Measurements from ENCODE around the gene IFT122. TPM values are rescaled to one million over a fixed set of nuclear protein-coding genes. Genes with fewer than 3 reads are reported as not detected.

Gene IFT122
- total RNA-seq, 3 donors from 2014 or later, result 43.2 to 60.6 (median 45.8) TPM

- TF ChIP-seq CTCF (IDR thresholded peaks at IDR 0.05), result no peak
- TF ChIP-seq POLR2AphosphoS5 (IDR thresholded peaks at IDR 0.05), result no peak
- TF ChIP-seq POLR2A (IDR thresholded peaks at IDR 0.05), result no peak
Observed at GRCh38 chr3:129463716-129464115, 23.7 kb downstream of the IFT122 start.

GRCh38 chr3:129467932-129468331 lies 27.9 kb downstream of the IFT122 start:
- no peak for DNase-seq (ENCODE audit: low spot score in 2 of 2)
- intact Hi-C loops (cut with DNase I; ENCODE audit: low total_unique reads), result no loop called here

More at GRCh38 chr3:129463716-129464115, 23.7 kb downstream of the IFT122 start:
- Histone ChIP-seq H3K27ac (no peak overlapping the region), H3K36me3 (no peaks in the 10 kb centered on the region), H3K4me3 (no peak overlapping the region), H3K27me3 (no peaks in the 10 kb centered on the region), H3K4me1 (no peaks in the 10 kb centered on the region), H3K9me3 (no peaks in the 10 kb centered on the region)
- intact Hi-C loops (cut with DNase I; ENCODE audit: low total_unique reads), result no loop called here
- DNase-seq (ENCODE audit: low spot score in 2 of 2), result no peak

GRCh38 chr3:129469026-129469425 lies 29.0 kb downstream of the IFT122 start:
- TF ChIP-seq POLR2AphosphoS5 (IDR thresholded peaks at IDR 0.05), result no peak
- TF ChIP-seq POLR2A (IDR thresholded peaks at IDR 0.05), result no peak
- TF ChIP-seq CTCF (IDR thresholded peaks at IDR 0.05), result no peak
- H3K27ac ChIP-seq, result no peak overlapping the region
- no peaks in the 10 kb centered on the region for H3K9me3 ChIP-seq
- H3K4me3 ChIP-seq, result no peak overlapping the region
- H3K27me3 ChIP-seq, result no peaks in the 10 kb centered on the region
- no peaks in the 10 kb centered on the region for H3K36me3 ChIP-seq
- H3K4me1 ChIP-seq, result no peaks in the 10 kb centered on the region
- intact Hi-C loops (cut with DNase I; ENCODE audit: low total_unique reads), result no loop called here
- DNase-seq (ENCODE audit: low spot score in 2 of 2), result no peak

More at GRCh38 chr3:129467932-129468331, 27.9 kb downstream of the IFT122 start:
- Histone ChIP-seq H3K27ac (no peak overlapping the region), H3K4me1 (no peaks in the 10 kb centered on the region), H3K36me3 (no peaks in the 10 kb centered on the region), H3K9me3 (no peaks in the 10 kb centered on the region), H3K4me3 (no peak overlapping the region), H3K27me3 (no peaks in the 10 kb centered on the region)
- TF ChIP-seq CTCF (IDR thresholded peaks at IDR 0.05), result no peak

- Histone ChIP-seq H3K36me3 (no peaks in the 10 kb centered on the region), H3K4me1 (no peaks in the 10 kb centered on the region), H3K9me3 (no peaks in the 10 kb centered on the region), H3K27ac (no peak overlapping the region), H3K27me3 (no peaks in the 10 kb centered on the region), H3K4me3 (no peak overlapping the region)
- TF ChIP-seq POLR2AphosphoS5 (IDR thresholded peaks at IDR 0.05) (no peak), POLR2A (IDR thresholded peaks at IDR 0.05) (no peak), CTCF (IDR thresholded peaks at IDR 0.05) (no peak)
- intact Hi-C loops (cut with DNase I; ENCODE audit: low total_unique reads), result no loop called here
- DNase-seq (ENCODE audit: low spot score in 2 of 2), result no peak
Observed at GRCh38 chr3:129470861-129471260, 30.8 kb downstream of the IFT122 start.

GRCh38 chr3:129473067-129473768 lies 33.2 kb downstream of the IFT122 start:
- Histone ChIP-seq H3K4me3 (no peak overlapping the region), H3K9me3 (no peaks in the 10 kb centered on the region), H3K36me3 (no peaks in the 10 kb centered on the region), H3K27ac (no peak overlapping the region), H3K27me3 (no peaks in the 10 kb centered on the region), H3K4me1 (no peaks in the 10 kb centered on the region)
- DNase-seq (ENCODE audit: low spot score in 2 of 2), result no peak
- intact Hi-C loops (cut with DNase I; ENCODE audit: low total_unique reads), result no loop called here
- TF ChIP-seq POLR2A (IDR thresholded peaks at IDR 0.05), result no peak
- no peak for TF ChIP-seq CTCF (IDR thresholded peaks at IDR 0.05)
- TF ChIP-seq POLR2AphosphoS5 (IDR thresholded peaks at IDR 0.05), result no peak
